ENCODE measurements around the gene SESN1.

DNA sequence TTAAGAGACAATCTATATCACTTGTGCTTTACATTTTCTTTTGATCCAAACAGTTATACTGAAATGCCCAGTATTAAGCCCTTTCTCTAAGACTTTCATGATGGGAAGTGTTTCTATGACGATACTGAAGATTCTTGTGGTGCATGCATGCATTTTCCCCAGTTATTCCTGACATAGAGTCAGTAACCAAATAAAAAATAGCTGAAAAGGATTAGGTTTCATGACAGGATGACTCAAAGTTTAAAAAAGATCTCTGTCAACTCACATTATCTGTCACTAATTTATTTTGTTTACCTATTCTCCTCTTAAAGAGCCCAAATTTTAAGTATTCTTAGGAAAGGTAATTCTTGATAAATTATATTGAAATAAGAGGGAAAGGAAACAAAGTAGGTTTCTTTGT is 98.4 kb downstream of the SESN1 start:
- TF ChIP-seq, protein P1, sequence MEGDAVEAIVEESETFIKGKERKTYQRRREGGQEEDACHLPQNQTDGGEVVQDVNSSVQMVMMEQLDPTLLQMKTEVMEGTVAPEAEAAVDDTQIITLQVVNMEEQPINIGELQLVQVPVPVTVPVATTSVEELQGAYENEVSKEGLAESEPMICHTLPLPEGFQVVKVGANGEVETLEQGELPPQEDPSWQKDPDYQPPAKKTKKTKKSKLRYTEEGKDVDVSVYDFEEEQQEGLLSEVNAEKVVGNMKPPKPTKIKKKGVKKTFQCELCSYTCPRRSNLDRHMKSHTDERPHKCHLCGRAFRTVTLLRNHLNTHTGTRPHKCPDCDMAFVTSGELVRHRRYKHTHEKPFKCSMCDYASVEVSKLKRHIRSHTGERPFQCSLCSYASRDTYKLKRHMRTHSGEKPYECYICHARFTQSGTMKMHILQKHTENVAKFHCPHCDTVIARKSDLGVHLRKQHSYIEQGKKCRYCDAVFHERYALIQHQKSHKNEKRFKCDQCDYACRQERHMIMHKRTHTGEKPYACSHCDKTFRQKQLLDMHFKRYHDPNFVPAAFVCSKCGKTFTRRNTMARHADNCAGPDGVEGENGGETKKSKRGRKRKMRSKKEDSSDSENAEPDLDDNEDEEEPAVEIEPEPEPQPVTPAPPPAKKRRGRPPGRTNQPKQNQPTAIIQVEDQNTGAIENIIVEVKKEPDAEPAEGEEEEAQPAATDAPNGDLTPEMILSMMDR (IDR thresholded peaks at IDR 0.05; ENCODE audit: insufficient read depth, low read depth, low read length), result no peak
- TF ChIP-seq EZH2 (IDR thresholded peaks at IDR 0.05; ENCODE audit: insufficient read depth, low read length), result no peak

Data from astrocyte (in vitro differentiated cells and primary cell).